Uterus (tissue), 2 donors: Measurements from ENCODE around the gene PRR13.

Source experiments
- POLR2A ChIP-seq, 2 donors: fragments of 450-650 bp; IDR thresholded peaks; one replicate each; pipeline ENCODE4 v1.6.1; 2016; ENCODE audit warnings: antibody characterized with exemption in 2 of 2, mild to moderate bottlenecking in 1 of 2, moderate library complexity in 1 of 2
- TF ChIP-seq, protein P1 (sequence below), 4 experiments: fragments of 200-600 bp in 2 of 4; fragments of 450-650 bp in 2 of 4; sonication (generic) in 2 of 4; IDR thresholded peaks; one replicate each; pipeline ENCODE4 v1.5.1; 2016 to 2019; ENCODE audit warnings: antibody characterized with exemption in 4 of 4, mild to moderate bottlenecking in 2 of 4, moderate library complexity in 1 of 4

DNA sequence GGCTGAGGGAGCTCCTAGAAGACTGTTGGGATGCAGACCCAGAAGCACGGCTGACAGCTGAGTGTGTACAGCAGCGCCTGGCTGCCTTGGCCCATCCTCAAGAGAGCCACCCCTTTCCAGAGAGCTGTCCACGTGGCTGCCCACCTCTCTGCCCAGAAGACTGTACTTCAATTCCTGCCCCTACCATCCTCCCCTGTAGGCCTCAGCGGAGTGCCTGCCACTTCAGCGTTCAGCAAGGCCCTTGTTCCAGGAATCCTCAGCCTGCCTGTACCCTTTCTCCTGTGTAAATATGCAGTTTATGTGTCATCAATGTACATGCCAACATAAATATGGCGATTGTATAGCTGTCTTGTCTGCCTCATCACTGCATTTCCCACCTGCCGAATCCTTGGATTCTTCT is 10.3 kb upstream of the PRR13 start:
- TF ChIP-seq POLR2A (IDR thresholded peaks at IDR 0.05): no peak
- TF ChIP-seq, protein P1, sequence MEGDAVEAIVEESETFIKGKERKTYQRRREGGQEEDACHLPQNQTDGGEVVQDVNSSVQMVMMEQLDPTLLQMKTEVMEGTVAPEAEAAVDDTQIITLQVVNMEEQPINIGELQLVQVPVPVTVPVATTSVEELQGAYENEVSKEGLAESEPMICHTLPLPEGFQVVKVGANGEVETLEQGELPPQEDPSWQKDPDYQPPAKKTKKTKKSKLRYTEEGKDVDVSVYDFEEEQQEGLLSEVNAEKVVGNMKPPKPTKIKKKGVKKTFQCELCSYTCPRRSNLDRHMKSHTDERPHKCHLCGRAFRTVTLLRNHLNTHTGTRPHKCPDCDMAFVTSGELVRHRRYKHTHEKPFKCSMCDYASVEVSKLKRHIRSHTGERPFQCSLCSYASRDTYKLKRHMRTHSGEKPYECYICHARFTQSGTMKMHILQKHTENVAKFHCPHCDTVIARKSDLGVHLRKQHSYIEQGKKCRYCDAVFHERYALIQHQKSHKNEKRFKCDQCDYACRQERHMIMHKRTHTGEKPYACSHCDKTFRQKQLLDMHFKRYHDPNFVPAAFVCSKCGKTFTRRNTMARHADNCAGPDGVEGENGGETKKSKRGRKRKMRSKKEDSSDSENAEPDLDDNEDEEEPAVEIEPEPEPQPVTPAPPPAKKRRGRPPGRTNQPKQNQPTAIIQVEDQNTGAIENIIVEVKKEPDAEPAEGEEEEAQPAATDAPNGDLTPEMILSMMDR (IDR thresholded peaks at IDR 0.05): no peak
